Measurements from ENCODE around the gene AGRN.
A peak's percentile ranks its signal among the peaks of the same experiment; 100 is the strongest.

Gene AGRN

DNA sequence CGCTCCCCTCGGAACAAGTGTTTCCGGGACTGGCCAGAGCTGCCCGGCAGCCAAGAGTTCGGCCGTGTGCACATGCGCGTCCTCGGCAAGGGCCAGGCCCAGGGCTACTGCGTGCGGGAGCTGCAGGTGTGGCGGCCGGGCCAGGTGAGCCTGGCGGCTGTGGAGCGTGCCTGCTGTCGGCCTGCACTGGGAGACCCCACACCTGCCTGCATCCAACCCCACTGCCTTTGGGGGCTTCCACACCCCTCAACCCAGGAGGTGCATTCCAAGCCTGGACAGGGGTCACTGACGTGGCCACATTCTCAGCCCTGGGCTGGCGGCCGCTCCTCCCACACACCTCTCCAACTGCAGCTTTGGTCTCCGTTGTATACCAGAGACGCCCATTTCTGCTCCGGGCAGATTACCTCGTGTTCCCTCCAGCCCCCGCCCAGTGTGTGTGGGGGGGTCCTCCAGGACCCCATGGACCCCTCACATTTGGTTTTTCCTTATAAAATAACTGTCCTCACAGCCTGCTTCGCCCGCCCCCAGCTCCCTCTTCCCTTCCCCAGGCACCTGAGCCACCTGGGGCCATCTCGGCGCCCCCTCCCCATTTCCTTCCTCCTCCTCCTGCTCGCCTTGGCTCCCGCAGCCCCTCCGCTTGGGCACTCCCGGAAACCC is 48.1 kb downstream of the AGRN start:
- Histone ChIP-seq H3K18ac (ENCODE audit: low read length) (peak overlapping the region; percentile 85), H2BK5ac (ENCODE audit: low read length) (no peak overlapping the region), H3K14ac (ENCODE audit: low read length) (peak overlapping the region; percentile 89), H4K8ac (ENCODE audit: low read depth, low read length) (no peak overlapping the region), H3K4me2 (ENCODE audit: insufficient read depth, low read length, poor library complexity, severe bottlenecking) (peak overlapping the region; percentile 69), H2AK5ac (ENCODE audit: low read depth, low read length) (peak overlapping the region; percentile 94), H2BK12ac (ENCODE audit: low read length) (peak overlapping the region; percentile 58), H3K23ac (ENCODE audit: low read depth, low read length, poor library complexity) (peak overlapping the region; percentile 91), H2BK120ac (ENCODE audit: low read depth, low read length) (peak overlapping the region; percentile 61), H4K91ac (ENCODE audit: low read depth, low read length, poor library complexity) (no peak overlapping the region), H3K9me3 (replicated peaks in 1 of 2; ENCODE audit: control insufficient read depth in 2 of 2, insufficient read depth in 1 of 2, low read depth in 1 of 2, low read length in 2 of 2) (no peaks in the 10 kb centered on the region), H3K4me1 (ENCODE audit: control insufficient read depth in 2 of 2, insufficient read depth in 1 of 2, low read depth in 1 of 2, low read length in 2 of 2) (peaks cover 25 to 32% of the 10 kb centered on the region in 2 donors), H2AFZ (ENCODE audit: low read length) (peak overlapping the region; percentile 45), H2BK15ac (ENCODE audit: low read length) (peak overlapping the region; percentile 71), H3K4ac (ENCODE audit: low read length) (no peak overlapping the region), H3K27me3 (ENCODE audit: control insufficient read depth in 3 of 3, insufficient read depth in 3 of 3, low read depth in 1 of 3, low read length in 3 of 3) (peaks cover 2 to 73% (median 30%) of the 10 kb centered on the region in 3 experiments), H3K36me3 (replicated peaks in 1 of 2; ENCODE audit: control insufficient read depth in 2 of 2, insufficient read depth in 2 of 2, low read length in 2 of 2) (no peaks in the 10 kb centered on the region), H3K79me1 (ENCODE audit: low read depth, low read length) (peaks cover 5% of the 10 kb centered on the region), H3K4me3 (ENCODE audit: low read length in 2 of 2) (no peak overlapping the region), H3K9ac (ENCODE audit: low read depth, low read length, poor library complexity) (peak overlapping the region; percentile 60), H3K27ac (replicated peaks; ENCODE audit: low read length) (no peak overlapping the region)
- WGBS, 2 donors (ENCODE audit: extremely low coverage in 2 of 2, insufficient read length in 2 of 2, insufficient replicate concordance in 1 of 2) = no CpG with 5 or more reads among the region's 32 CpGs
- DNase-seq (ENCODE audit: low spot score) = no peak

DNA sequence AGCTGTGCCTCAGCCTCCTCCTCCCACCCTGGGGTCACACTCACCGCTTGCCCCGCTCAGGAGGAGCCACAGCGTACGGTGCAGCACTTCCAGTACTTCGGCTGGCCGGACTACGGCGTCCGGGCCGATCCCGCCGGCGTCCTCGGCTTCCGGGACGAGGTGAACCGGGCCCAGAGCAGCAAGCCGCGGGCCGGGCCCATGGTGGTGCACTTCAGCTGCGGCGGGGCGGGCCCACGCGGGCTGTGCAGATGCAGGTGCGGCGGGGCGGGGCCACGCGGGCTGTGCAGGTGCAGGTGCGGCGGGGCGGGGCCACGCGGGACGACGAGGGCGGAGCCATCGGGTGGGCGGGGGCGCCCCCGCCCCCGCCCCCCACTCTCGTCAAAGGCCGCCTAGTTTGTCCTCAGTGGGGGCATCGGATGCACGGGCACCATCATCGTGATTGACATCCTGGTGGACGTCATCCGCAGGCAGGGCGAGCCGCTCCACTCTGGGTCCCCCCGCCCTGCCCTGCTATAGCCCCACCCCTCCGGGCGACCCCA is 48.7 kb downstream of the AGRN start:
- H3K23ac ChIP-seq (ENCODE audit: low read depth, low read length, poor library complexity) = no peak overlapping the region
- no peak overlapping the region for H2BK120ac ChIP-seq (ENCODE audit: low read depth, low read length)
- H2BK15ac ChIP-seq (ENCODE audit: low read length) = no peak overlapping the region
- H3K14ac ChIP-seq (ENCODE audit: low read length) = peak overlapping the region; percentile 38
- peak overlapping the region; percentile 58 for H2BK12ac ChIP-seq (ENCODE audit: low read length)
- H3K4me3 ChIP-seq (ENCODE audit: low read length in 2 of 2) = peak overlapping the region in 1 of 2 donors; percentile 67
- H3K4ac ChIP-seq (ENCODE audit: low read length) = no peak overlapping the region
- H3K79me1 ChIP-seq (ENCODE audit: low read depth, low read length) = peaks cover 5% of the 10 kb centered on the region
- H4K8ac ChIP-seq (ENCODE audit: low read depth, low read length) = no peak overlapping the region
- no peak overlapping the region for H3K9ac ChIP-seq (ENCODE audit: low read depth, low read length, poor library complexity)
- H3K18ac ChIP-seq (ENCODE audit: low read length) = peak overlapping the region; percentile 85
- no CpG with 5 or more reads among the region's 55 CpGs for WGBS, 2 donors (ENCODE audit: extremely low coverage in 2 of 2, insufficient read length in 2 of 2, insufficient replicate concordance in 1 of 2)
- peak overlapping the region; percentile 45 for H2AFZ ChIP-seq (ENCODE audit: low read length)
- no peak overlapping the region for H2BK5ac ChIP-seq (ENCODE audit: low read length)
- H4K91ac ChIP-seq (ENCODE audit: low read depth, low read length, poor library complexity) = no peak overlapping the region
- DNase-seq (ENCODE audit: low spot score) = no peak
- peaks cover 2 to 73% (median 25%) of the 10 kb centered on the region in 3 experiments for H3K27me3 ChIP-seq (ENCODE audit: control insufficient read depth in 3 of 3, insufficient read depth in 3 of 3, low read depth in 1 of 3, low read length in 3 of 3)
- H3K9me3 ChIP-seq (replicated peaks in 1 of 2; ENCODE audit: control insufficient read depth in 2 of 2, insufficient read depth in 1 of 2, low read depth in 1 of 2, low read length in 2 of 2) = no peaks in the 10 kb centered on the region
- peaks cover 23 to 26% of the 10 kb centered on the region in 2 donors for H3K4me1 ChIP-seq (ENCODE audit: control insufficient read depth in 2 of 2, insufficient read depth in 1 of 2, low read depth in 1 of 2, low read length in 2 of 2)
- H2AK5ac ChIP-seq (ENCODE audit: low read depth, low read length) = peak overlapping the region; percentile 94
- H3K36me3 ChIP-seq (replicated peaks in 1 of 2; ENCODE audit: control insufficient read depth in 2 of 2, insufficient read depth in 2 of 2, low read length in 2 of 2) = no peaks in the 10 kb centered on the region
- H3K27ac ChIP-seq (replicated peaks; ENCODE audit: low read length) = no peak overlapping the region
- H3K4me2 ChIP-seq (ENCODE audit: insufficient read depth, low read length, poor library complexity, severe bottlenecking) = peak overlapping the region; percentile 69

DNA sequence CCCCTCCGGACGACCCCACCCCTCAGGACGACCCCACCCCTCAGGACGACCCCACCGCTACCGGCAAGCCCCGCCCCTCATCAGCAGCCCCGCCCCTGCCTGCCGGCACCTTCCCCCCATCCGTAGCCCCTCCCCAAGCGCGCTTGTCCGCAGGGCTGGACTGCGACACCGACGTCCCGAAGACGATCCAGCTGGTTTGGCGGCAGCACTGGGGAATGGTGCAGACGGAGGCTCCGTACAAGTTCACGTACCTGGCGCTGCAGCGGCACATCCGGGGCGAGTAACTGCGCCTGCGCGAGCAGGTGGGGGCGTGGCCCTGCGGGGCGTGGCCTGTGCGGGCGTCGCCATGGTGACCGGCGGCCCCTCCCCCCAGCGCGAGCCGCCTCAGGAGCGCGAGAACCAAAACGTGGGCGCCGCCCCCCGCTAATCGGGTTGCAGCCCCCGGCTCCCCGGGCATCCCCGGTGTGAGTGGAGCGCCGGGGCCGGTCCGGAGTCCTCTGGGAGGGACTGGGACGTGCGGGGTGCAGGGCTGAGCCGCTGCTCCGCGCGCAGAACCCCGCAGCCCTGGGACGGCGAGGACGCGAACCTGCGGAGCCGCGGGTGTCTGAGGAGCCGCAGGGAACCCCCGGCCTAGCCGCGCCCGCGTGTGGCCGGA is 49.3 kb downstream of the AGRN start:
- Histone ChIP-seq H3K79me1 (ENCODE audit: low read depth, low read length) (peaks cover 5% of the 10 kb centered on the region), H2BK5ac (ENCODE audit: low read length) (peak overlapping the region; percentile 93), H2AK5ac (ENCODE audit: low read depth, low read length) (peak overlapping the region; percentile 100), H3K4me2 (ENCODE audit: insufficient read depth, low read length, poor library complexity, severe bottlenecking) (peak overlapping the region; percentile 69), H3K14ac (ENCODE audit: low read length) (peak overlapping the region; percentile 89), H2BK15ac (ENCODE audit: low read length) (peak overlapping the region; percentile 98), H3K27ac (replicated peaks; ENCODE audit: low read length) (peak overlapping the region; percentile 42), H3K23ac (ENCODE audit: low read depth, low read length, poor library complexity) (peak overlapping the region; percentile 96), H2AFZ (ENCODE audit: low read length) (peak overlapping the region; percentile 97), H3K36me3 (replicated peaks in 1 of 2; ENCODE audit: control insufficient read depth in 2 of 2, insufficient read depth in 2 of 2, low read length in 2 of 2) (no peaks in the 10 kb centered on the region), H3K9ac (ENCODE audit: low read depth, low read length, poor library complexity) (peak overlapping the region; percentile 88), H3K9me3 (replicated peaks in 1 of 2; ENCODE audit: control insufficient read depth in 2 of 2, insufficient read depth in 1 of 2, low read depth in 1 of 2, low read length in 2 of 2) (no peaks in the 10 kb centered on the region), H3K4me3 (ENCODE audit: low read length in 2 of 2) (peak overlapping the region; percentile 67 to 96), H3K4me1 (ENCODE audit: control insufficient read depth in 2 of 2, insufficient read depth in 1 of 2, low read depth in 1 of 2, low read length in 2 of 2) (peaks cover 18 to 20% of the 10 kb centered on the region in 2 donors), H3K27me3 (ENCODE audit: control insufficient read depth in 3 of 3, insufficient read depth in 3 of 3, low read depth in 1 of 3, low read length in 3 of 3) (peaks cover 2 to 77% (median 21%) of the 10 kb centered on the region in 3 experiments), H2BK120ac (ENCODE audit: low read depth, low read length) (peak overlapping the region; percentile 96), H3K18ac (ENCODE audit: low read length) (peak overlapping the region; percentile 97), H4K91ac (ENCODE audit: low read depth, low read length, poor library complexity) (peak overlapping the region; percentile 72), H3K4ac (ENCODE audit: low read length) (peak overlapping the region; percentile 84), H4K8ac (ENCODE audit: low read depth, low read length) (no peak overlapping the region), H2BK12ac (ENCODE audit: low read length) (peak overlapping the region; percentile 98)
- WGBS, 2 donors (ENCODE audit: extremely low coverage in 2 of 2, insufficient read length in 2 of 2, insufficient replicate concordance in 1 of 2) = no CpG with 5 or more reads among the region's 75 CpGs
- DNase-seq (ENCODE audit: low spot score) = peak; percentile 82

Measured in neuronal stem cell (in vitro differentiated cells).